GM18861 (cell line): Measurements from ENCODE around the gene WBP2.

ENCODE experiments used
- ATAC-seq: cut with Tn5 transposase; IDR thresholded peaks from one replicate; pipeline ENCODE4 v1.9.1; 2021; ENCODE audit not compliant: unreplicated experiment

Gene WBP2

DNA sequence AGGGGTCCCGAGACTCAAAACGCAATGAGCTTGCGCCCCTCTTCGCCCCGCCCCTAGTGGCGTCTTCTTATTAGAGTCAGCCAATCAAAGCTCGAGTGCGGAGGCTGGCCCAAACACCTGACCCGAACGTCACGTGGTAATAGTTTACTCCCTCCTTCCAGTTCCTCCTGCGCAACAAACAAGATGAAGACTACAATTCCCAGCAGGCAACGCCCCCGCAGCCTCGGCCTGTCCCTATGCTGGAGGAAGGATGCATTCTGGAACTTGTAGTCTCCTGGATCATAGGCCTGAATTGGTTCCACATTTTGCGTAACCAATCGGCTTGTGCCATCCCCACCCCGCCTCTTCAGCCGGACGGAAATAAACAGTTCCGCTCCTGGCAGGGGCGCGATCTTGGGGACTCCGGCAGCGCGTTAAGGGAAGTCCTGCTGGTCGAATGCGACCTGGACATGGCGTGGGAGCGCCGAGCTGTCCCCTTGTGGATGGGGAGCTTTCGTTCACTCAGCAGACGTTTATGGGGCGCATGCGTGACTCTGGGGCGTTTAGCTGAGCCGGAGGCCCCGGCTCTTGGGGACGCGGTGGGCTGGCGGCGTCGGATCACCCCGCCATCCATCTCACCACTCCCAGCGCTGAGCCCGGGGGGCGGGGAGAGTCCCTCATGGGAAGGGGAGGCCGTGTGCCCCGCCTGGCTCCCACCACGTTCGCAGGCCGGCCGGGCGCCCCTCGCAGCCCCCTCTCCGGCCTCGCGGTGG lies at the start of gene WBP2:
Gene WBP2, minus strand, starts transcription at position 26 of the 752 bp plus-strand sequence. CDS start 38 bp downstream, outside the sequence.
- ATAC-seq = peak; percentile 77

- ATAC-seq = no peak
These were observed 47.3 kb upstream of the WBP2 start for GRCh38 chr17:75902406-75902805.

- no peak for ATAC-seq
These were observed 46.6 kb upstream of the WBP2 start for GRCh38 chr17:75901727-75902126.

DNA sequence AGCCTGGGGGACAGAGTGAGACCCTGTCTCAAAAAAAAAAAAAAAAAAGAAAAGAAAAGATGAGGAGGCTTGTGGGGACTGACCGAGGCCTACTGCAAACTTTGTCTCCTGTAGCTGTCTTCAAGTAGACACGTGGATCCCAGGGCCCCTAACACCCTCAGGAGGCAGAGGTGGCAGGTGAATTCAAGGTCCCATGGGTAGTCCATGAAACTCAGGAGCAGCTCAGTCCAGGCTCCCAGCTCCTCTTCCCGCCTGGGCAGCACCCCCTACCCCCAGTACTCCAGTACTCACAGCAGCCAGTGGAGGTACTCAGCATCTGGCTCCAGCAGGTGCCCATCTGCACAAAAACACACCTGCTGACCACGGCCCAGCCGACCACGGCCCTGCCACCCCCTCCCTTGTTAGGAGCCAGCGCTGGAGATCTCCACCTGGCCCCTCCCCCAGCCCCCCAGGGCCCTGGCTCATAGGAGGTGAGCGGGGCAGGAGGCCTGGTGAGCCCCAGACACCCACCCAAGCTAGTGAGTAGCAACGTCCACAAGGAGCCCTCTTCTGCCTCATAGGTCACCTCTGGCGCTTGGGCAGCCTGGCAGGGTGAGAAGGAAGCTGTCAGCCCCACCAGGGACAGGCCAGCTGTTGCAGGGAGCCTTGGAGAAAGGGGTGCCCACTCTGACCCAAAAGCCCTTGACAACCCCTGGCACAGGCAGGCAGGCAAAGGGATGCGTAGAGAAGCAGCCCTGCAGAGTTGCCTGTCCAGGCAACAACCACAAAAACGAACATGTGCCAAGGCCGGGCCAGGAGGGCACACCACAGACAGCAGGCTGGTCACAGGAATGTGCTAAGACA lies 45.8 kb upstream of the WBP2 start:
- no peak for ATAC-seq

GRCh38 chr17:75899767-75900468 lies 44.8 kb upstream of the WBP2 start:
- no peak for ATAC-seq

DNA sequence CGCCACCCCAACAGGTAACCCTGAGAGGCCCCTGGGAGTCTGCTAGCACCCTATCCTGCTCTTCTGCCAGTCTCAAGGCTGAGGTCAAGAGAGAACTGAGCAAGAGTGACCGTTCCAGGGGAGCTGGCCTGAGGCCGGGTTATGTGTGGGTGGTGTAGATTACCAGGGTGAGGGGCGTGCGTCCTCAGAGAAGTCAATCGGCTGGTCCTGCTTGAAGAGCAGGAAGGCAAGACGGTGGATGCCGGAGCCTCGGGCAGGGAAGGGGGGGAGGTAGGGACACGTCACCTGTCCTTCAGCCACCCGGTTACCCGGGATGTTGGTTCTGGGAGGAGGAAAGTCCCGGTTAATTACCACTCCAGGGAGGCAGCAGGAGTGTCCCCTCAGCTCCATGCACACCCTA lies 44.2 kb upstream of the WBP2 start:
- ATAC-seq = no peak

GRCh38 chr17:75898791-75899190 lies 43.7 kb upstream of the WBP2 start:
- no peak for ATAC-seq

DNA sequence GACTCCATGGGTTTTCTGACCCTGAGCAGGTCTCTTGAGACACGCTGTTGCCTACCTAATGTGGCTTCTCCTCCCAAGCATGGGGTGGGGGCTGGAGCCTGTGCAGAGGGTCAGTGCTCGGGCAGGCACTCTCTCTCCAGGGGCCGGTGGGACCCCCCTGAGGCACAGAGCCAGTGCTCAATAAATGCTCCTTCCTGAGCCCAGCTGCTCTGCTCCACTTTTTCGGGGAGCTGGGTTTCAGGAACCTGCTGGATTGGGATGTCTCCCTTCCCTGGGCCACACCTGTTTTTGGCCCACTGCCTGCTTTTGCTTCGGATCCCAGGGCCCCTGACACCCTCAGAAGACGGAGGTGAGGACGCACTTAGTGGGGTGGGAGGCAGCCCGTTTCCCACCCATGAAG lies 42.9 kb upstream of the WBP2 start:
- no peak for ATAC-seq

GRCh38 chr17:75897160-75898019 lies 42.3 kb upstream of the WBP2 start:
- no peak for ATAC-seq

- ATAC-seq = peak; percentile 47
These were observed 41.5 kb upstream of the WBP2 start, which contains the start of gene TRIM65 for GRCh38 chr17:75896415-75897159. TRIM65 (minus strand) TSS chr17:75896951; CDS start chr17:75896937, 14 bp downstream.

- no peak for ATAC-seq
These were observed 40.4 kb upstream of the WBP2 start for GRCh38 chr17:75895370-75896155.

GRCh38 chr17:75894049-75894733 lies 39.1 kb upstream of the WBP2 start:
- ATAC-seq = no peak

GRCh38 chr17:75893305-75894048 lies 38.3 kb upstream of the WBP2 start:
- ATAC-seq = no peak

DNA sequence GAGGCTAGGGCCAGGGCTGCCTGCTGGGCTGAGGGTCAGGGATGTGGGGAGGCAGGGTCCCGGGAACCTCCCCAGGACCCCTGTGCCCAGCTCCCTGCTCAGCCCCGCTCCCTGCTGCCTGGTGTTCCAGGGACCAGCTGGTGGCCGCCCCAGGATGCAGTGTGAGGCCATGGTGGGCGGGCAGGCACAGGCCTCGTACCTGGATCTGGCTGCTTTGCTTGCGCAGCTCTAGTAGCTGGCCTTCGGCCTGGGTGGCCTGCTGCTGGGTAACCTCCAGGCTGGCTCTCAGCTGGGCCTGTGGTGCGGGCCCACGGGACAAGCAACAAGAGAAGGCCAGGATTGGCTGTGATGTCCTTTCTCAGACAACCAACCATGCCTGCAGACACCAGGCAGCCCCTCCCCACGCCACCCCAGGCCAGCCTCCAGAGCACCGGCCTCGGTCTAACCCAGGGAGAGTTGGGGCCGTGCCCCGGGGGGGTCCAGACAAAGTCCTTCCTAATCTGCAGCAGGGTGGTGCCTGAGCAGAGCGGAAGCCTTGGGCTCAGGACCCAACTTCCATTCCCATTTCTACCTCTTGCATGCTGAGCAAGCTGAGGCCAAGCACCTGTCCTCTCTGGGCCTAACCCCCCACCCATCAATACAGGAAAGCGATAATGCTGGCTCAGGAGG lies 37.6 kb upstream of the WBP2 start:
- ATAC-seq = no peak

DNA sequence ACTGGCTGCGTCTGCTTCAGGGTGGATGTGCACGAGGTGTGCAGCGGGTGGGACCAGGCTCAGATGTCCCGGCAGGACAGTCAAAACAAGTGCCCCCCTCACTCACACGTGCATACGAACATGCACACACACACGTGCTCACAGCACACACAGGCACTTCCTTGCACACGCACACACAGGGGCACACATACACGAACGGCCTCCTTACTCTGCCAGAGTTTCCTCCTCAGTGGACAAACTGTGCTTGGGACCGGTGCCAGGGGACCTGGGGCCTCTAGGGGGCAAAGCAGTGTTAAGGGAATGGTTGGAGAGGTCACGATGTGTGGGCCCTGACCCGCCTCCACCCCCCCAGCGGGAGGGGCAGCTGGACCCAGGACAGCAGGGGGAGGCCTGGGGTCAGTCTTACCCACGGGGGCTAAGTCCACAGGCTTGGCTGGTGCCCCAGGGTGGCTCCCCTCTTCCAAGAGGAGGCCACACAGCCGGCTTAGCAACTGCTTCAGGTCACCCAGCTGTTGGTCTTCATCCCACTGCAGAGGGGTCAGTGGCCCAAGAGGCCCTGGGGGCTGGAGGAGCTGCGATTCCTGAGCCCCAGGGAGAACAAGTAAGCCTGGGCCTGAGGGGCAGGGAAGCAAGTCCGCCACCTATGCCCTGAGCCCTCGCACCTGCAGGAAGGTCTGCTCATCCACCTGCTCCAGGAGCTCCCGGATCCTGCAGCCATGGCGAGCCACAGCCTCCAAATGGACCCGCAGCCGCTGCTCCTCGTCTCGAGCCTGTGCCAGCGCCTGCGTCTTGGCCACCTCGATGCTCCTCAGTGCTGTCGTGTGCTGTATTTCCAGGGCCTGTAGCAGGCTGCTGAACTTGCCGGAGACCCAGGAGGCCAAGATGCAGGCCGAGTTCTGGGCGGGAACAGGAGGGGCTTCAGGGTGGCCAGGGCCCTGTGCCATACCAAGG lies 36.7 kb upstream of the WBP2 start:
- no peak for ATAC-seq

DNA sequence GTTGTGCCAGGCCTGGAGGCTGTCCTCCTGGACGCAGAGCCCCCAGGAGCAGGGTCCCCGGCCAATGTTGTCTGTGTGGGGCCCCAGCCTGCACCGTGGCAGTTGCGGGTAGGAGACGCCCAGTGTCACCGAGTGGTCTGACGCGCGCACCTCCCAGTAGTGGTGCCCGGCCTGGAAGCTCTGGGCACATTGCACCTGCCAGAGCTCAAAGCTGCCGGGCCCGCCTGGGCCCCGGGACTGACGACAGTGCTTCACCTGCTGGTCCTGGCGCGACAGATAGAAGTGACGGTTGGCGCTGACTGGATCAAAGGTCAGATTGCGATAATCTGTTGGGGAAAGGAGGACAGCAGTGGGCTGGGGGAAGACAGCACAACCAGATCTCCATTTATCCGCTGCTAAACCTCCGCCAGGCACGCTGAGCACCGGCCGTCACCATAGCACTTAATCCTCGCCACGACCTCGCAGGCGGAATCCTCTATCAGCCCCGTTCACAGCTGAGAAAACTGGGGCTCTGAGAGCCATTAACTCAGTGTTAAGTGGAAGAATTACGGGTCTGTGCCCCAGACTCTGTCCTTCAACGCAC lies 36.0 kb upstream of the WBP2 start:
- no peak for ATAC-seq
